ENCODE measurements around the gene TGFBR3. TPM values are rescaled to one million over a fixed set of nuclear protein-coding genes. Genes with fewer than 3 reads are reported as not detected.
"Not testable (repeated sequence)": the region's sequence is repeated elsewhere in the genome, so short reads cannot be mapped to it uniquely, and the experiment has no call there.

TGFBR3 gene
- total and polyA plus RNA-seq, 3 experiments from 2014 or later = 28.8 to 78.5 (median 29.9) TPM

DNA sequence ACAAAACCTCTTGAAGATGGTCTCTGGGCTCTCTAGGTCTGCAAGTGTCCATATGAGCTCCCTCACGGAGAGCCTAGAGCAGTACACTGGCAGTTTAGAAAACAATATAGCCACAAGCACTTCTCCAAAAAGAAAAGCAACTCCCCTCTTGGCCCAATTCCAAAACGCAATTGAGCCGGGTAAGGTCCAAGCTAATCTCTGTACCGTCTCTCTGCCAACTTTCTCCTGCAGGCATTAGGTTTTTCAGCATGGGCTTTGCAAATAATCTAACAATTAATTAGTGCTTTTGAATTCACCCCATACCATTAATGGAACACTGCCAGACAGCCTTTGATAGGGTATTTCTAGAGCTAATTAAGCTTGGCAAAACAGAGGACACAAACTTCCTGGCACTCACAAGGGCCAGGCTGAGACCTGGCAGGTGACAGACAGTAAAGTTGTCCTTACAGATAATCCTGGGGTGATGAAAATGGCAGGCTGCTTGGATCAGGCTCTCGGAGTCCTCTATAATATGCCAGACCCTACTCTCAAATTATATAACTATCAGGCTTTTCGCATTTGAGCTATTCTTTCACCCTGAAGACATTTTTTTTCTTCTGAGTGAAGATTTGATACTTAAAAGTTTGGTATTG, 39.8 kb downstream of the TGFBR3 start:
- H3K36me3 Mint-ChIP-seq = peaks cover 5 to 13% (median 6%) of the 10 kb centered on the region in 3 donors
- H3K27me3 Mint-ChIP-seq = no peaks in the 10 kb centered on the region
- ChIA-PET POLR2A (no interaction called here), CTCF (no interaction called here)
- no peaks in the 10 kb centered on the region for H3K36me3 ChIP-seq (ENCODE audit: insufficient read depth, low read length)
- peak overlapping the region in 4 of 8 donors; percentile 26 to 53 (median 36) for H3K27ac Mint-ChIP-seq
- H3K9me3 Mint-ChIP-seq = no peaks in the 10 kb centered on the region
- H3K4me3 Mint-ChIP-seq = no peak overlapping the region
- H3K4me3 ChIP-seq (ENCODE audit: low read length) = no peak overlapping the region
- H3K27me3 ChIP-seq (ENCODE audit: insufficient read depth, low read length, poor library complexity, severe bottlenecking) = no peaks in the 10 kb centered on the region
- no peak overlapping the region for H3K27ac ChIP-seq (ENCODE audit: low read depth, low read length)
- H3K4me1 Mint-ChIP-seq = peaks cover 75 to 93% (median 87%) of the 10 kb centered on the region in 3 donors
- H3K4me1 ChIP-seq (ENCODE audit: insufficient read depth, low read length) = peaks cover 5% of the 10 kb centered on the region
- H3K9me3 ChIP-seq (ENCODE audit: low read length) = no peaks in the 10 kb centered on the region
- DNase-seq = no peak

- Histone ChIP-seq H3K4me3 (ENCODE audit: low read length) (no peak overlapping the region), H3K4me1 (ENCODE audit: insufficient read depth, low read length) (peaks cover 5% of the 10 kb centered on the region), H3K9me3 (ENCODE audit: low read length) (no peaks in the 10 kb centered on the region), H3K27me3 (ENCODE audit: insufficient read depth, low read length, poor library complexity, severe bottlenecking) (no peaks in the 10 kb centered on the region), H3K36me3 (ENCODE audit: insufficient read depth, low read length) (no peaks in the 10 kb centered on the region), H3K27ac (ENCODE audit: low read depth, low read length) (no peak overlapping the region)
- POLR2A ChIA-PET = no interaction called here
- no peak overlapping the region for H3K4me3 Mint-ChIP-seq
- CTCF ChIA-PET = interaction anchor here (0.7 kb wide), 1 partner anchor 59 kb away, joined by 3 read pairs; no protein-coding TSS in a partner anchor
- DNase-seq = no peak
- H3K27me3 Mint-ChIP-seq = no peaks in the 10 kb centered on the region
- peak overlapping the region in 4 of 8 donors; percentile 17 to 54 (median 21) for H3K27ac Mint-ChIP-seq
- H3K9me3 Mint-ChIP-seq = no peaks in the 10 kb centered on the region
- peaks cover 68 to 85% (median 80%) of the 10 kb centered on the region in 3 donors for H3K4me1 Mint-ChIP-seq
- H3K36me3 Mint-ChIP-seq = peaks cover 3 to 13% (median 7%) of the 10 kb centered on the region in 3 donors
These were observed 41.0 kb downstream of the TGFBR3 start for GRCh38 chr1:91844862-91845528.

- peak overlapping the region in 1 of 7 donors; percentile 47 for H3K4me3 Mint-ChIP-seq
- Histone ChIP-seq H3K27me3 (ENCODE audit: insufficient read depth, low read length, poor library complexity, severe bottlenecking) (no peaks in the 10 kb centered on the region), H3K27ac (ENCODE audit: low read depth, low read length) (no peak overlapping the region), H3K4me3 (ENCODE audit: low read length) (no peak overlapping the region), H3K36me3 (ENCODE audit: insufficient read depth, low read length) (no peaks in the 10 kb centered on the region), H3K4me1 (ENCODE audit: insufficient read depth, low read length) (peaks cover 5% of the 10 kb centered on the region), H3K9me3 (ENCODE audit: low read length) (no peaks in the 10 kb centered on the region)
- DNase-seq = no peak
- ChIA-PET CTCF (no interaction called here), POLR2A (no interaction called here)
- H3K27me3 Mint-ChIP-seq = no peaks in the 10 kb centered on the region
- H3K9me3 Mint-ChIP-seq = no peaks in the 10 kb centered on the region
- peaks cover 65 to 82% (median 79%) of the 10 kb centered on the region in 3 donors for H3K4me1 Mint-ChIP-seq
- H3K27ac Mint-ChIP-seq = peak overlapping the region in 4 of 8 donors; percentile 7 to 75 (median 41)
- peaks cover 5 to 13% (median 7%) of the 10 kb centered on the region in 3 donors for H3K36me3 Mint-ChIP-seq
These were observed 42.1 kb downstream of the TGFBR3 start for GRCh38 chr1:91843843-91844242.

- POLR2A ChIA-PET = no interaction called here
- H3K27me3 Mint-ChIP-seq = no peaks in the 10 kb centered on the region
- peaks cover 61 to 76% (median 68%) of the 10 kb centered on the region in 3 donors for H3K4me1 Mint-ChIP-seq
These were observed 43.4 kb downstream of the TGFBR3 start for GRCh38 chr1:91842563-91842962.

DNA sequence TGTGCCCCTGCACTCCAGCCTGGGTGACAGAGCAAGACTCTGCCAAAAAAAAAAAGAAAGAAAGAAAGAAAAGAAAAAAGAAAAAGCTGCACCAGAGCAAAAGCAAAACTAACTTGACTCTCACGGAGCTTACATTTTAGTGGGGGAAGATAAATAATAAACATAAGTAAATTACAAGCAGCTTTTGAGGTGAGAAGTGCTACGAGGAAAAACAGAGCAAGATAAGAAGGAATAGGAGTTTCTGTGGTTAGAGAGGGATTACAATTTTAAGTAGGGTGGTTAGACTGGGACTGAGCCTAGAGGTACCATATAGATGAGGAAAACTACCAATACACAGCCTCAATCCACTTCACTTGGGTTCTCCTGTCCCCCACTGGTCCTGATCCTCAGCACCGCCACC, 43.9 kb downstream of the TGFBR3 start:
- POLR2A ChIA-PET = no interaction called here
- Mint-ChIP-seq H3K4me1 (peaks cover 59 to 73% (median 66%) of the 10 kb centered on the region in 3 donors), H3K9me3 (no peaks in the 10 kb centered on the region), H3K4me3 (peak overlapping the region in 2 of 7 donors; percentile 20 to 30), H3K27me3 (no peaks in the 10 kb centered on the region), H3K27ac (peak overlapping the region in 7 of 8 donors; percentile 10 to 78 (median 51)), H3K36me3 (peaks cover 5 to 13% (median 7%) of the 10 kb centered on the region in 3 donors)
- Histone ChIP-seq H3K36me3 (ENCODE audit: insufficient read depth, low read length) (no peaks in the 10 kb centered on the region), H3K27ac (ENCODE audit: low read depth, low read length) (no peak overlapping the region), H3K4me1 (ENCODE audit: insufficient read depth, low read length) (peaks cover 5% of the 10 kb centered on the region), H3K9me3 (ENCODE audit: low read length) (no peaks in the 10 kb centered on the region), H3K4me3 (ENCODE audit: low read length) (no peak overlapping the region), H3K27me3 (ENCODE audit: insufficient read depth, low read length, poor library complexity, severe bottlenecking) (no peaks in the 10 kb centered on the region)
- DNase-seq = no peak
- CTCF ChIA-PET = interaction anchor here (0.9 kb wide), 2 partner anchors 42 to 393 kb away, joined by 3 read pairs; no protein-coding TSS in a partner anchor

More at GRCh38 chr1:91842563-91842962, 43.4 kb downstream of the TGFBR3 start:
- no peak for DNase-seq
- no peaks in the 10 kb centered on the region for H3K9me3 ChIP-seq (ENCODE audit: low read length)
- Mint-ChIP-seq H3K9me3 (no peaks in the 10 kb centered on the region), H3K27ac (peak overlapping the region in 6 of 8 donors; percentile 10 to 75 (median 54)), H3K36me3 (peaks cover 5 to 13% (median 7%) of the 10 kb centered on the region in 3 donors), H3K4me3 (peak overlapping the region in 4 of 7 donors; percentile 8 to 30 (median 18))
- H3K4me3 ChIP-seq (ENCODE audit: low read length) = no peak overlapping the region
- H3K27ac ChIP-seq (ENCODE audit: low read depth, low read length) = no peak overlapping the region
- H3K36me3 ChIP-seq (ENCODE audit: insufficient read depth, low read length) = no peaks in the 10 kb centered on the region
- CTCF ChIA-PET = interaction anchor here (0.9 kb wide), 2 partner anchors 42 to 393 kb away, joined by 3 read pairs; no protein-coding TSS in a partner anchor
- H3K4me1 ChIP-seq (ENCODE audit: insufficient read depth, low read length) = peaks cover 5% of the 10 kb centered on the region
- H3K27me3 ChIP-seq (ENCODE audit: insufficient read depth, low read length, poor library complexity, severe bottlenecking) = no peaks in the 10 kb centered on the region

GRCh38 chr1:91840276-91840675, 45.7 kb downstream of the TGFBR3 start:
- H3K36me3 Mint-ChIP-seq = peaks cover 5 to 13% (median 7%) of the 10 kb centered on the region in 3 donors
- H3K9me3 ChIP-seq (ENCODE audit: low read length); DNase-seq; H3K9me3 Mint-ChIP-seq; H3K27me3 ChIP-seq (ENCODE audit: insufficient read depth, low read length, poor library complexity, severe bottlenecking); POLR2A ChIA-PET; H3K4me1 ChIP-seq (ENCODE audit: insufficient read depth, low read length); H3K36me3 ChIP-seq (ENCODE audit: insufficient read depth, low read length); H3K4me3 Mint-ChIP-seq; H3K27me3 Mint-ChIP-seq; H3K27ac ChIP-seq (ENCODE audit: low read depth, low read length); H3K27ac Mint-ChIP-seq; CTCF ChIA-PET; H3K4me3 ChIP-seq (ENCODE audit: low read length): not testable (repeated sequence)
- peaks cover 46 to 65% (median 49%) of the 10 kb centered on the region in 3 donors for H3K4me1 Mint-ChIP-seq

- ChIA-PET POLR2A (no interaction called here), CTCF (no interaction called here)
- Mint-ChIP-seq H3K27me3 (no peaks in the 10 kb centered on the region), H3K36me3 (peaks cover 0 to 7% (median 7%) of the 10 kb centered on the region in 3 donors), H3K9me3 (no peaks in the 10 kb centered on the region), H3K27ac (no peak overlapping the region), H3K4me3 (no peak overlapping the region), H3K4me1 (peaks cover 27 to 54% (median 40%) of the 10 kb centered on the region in 3 donors)
- no peaks in the 10 kb centered on the region for H3K27me3 ChIP-seq (ENCODE audit: insufficient read depth, low read length, poor library complexity, severe bottlenecking)
- no peaks in the 10 kb centered on the region for H3K9me3 ChIP-seq (ENCODE audit: low read length)
- no peak for DNase-seq
- no peaks in the 10 kb centered on the region for H3K4me1 ChIP-seq (ENCODE audit: insufficient read depth, low read length)
- no peak overlapping the region for H3K27ac ChIP-seq (ENCODE audit: low read depth, low read length)
- H3K4me3 ChIP-seq (ENCODE audit: low read length) = no peak overlapping the region
- H3K36me3 ChIP-seq (ENCODE audit: insufficient read depth, low read length) = no peaks in the 10 kb centered on the region
These were observed 49.5 kb downstream of the TGFBR3 start for GRCh38 chr1:91836331-91837040.

Data from CD8-positive, alpha-beta memory T cell (primary cell).